GM18870 (cell line): Measurements from ENCODE around the gene CNTN2.

Experiments used
- ATAC-seq: cut with Tn5 transposase; IDR thresholded peaks from one replicate; pipeline ENCODE4 v1.9.1; 2021; ENCODE audit warnings: moderate library complexity; ENCODE audit not compliant: unreplicated experiment

The CNTN2 gene, protein sequence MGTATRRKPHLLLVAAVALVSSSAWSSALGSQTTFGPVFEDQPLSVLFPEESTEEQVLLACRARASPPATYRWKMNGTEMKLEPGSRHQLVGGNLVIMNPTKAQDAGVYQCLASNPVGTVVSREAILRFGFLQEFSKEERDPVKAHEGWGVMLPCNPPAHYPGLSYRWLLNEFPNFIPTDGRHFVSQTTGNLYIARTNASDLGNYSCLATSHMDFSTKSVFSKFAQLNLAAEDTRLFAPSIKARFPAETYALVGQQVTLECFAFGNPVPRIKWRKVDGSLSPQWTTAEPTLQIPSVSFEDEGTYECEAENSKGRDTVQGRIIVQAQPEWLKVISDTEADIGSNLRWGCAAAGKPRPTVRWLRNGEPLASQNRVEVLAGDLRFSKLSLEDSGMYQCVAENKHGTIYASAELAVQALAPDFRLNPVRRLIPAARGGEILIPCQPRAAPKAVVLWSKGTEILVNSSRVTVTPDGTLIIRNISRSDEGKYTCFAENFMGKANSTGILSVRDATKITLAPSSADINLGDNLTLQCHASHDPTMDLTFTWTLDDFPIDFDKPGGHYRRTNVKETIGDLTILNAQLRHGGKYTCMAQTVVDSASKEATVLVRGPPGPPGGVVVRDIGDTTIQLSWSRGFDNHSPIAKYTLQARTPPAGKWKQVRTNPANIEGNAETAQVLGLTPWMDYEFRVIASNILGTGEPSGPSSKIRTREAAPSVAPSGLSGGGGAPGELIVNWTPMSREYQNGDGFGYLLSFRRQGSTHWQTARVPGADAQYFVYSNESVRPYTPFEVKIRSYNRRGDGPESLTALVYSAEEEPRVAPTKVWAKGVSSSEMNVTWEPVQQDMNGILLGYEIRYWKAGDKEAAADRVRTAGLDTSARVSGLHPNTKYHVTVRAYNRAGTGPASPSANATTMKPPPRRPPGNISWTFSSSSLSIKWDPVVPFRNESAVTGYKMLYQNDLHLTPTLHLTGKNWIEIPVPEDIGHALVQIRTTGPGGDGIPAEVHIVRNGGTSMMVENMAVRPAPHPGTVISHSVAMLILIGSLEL

DNA sequence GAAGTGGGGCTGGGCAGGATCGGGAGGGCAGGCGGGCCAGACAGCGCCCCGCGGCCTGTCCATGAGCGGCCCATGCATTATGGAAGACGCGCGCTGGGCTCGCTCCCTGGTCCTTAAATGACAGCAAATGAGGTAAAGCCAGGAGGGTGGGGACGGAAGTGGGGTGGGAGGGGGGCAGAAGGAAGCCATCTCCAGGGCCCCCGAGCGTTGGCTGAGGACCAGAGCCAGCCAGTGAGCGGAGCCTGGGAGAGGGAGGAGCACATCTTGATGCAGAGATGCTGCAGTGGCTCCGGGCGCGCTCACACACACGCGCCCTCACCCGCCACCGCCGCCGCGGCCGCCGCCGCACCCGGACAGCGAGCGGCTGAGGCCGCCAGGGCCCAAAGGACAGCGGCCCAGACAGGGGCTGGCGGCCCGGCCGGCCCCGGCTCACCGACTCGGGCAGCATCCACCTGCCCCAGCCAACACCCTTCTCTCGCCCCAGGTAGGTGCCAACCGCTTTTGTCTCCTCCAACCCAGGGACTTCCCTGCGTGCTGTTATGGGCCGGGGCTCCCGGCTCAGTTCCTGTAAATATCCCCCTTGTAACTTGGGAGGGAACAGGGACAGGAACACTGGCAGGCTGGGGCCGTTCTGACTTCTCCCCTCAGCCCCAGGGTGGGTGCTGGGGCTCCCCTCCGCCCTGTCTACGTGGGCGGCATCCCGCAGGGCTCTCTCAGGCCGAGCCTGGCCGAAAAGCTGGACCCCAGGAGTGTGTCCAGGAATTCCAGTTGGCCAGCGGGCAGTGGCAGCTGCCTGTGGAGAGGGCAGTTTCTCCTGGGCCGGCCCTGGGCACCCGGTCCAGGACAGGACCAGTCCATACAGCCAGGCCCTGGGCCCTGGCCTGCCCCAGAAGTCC, at the start of gene CNTN2:
CNTN2 (plus strand) TSS at position 302 of the 896 bp plus-strand sequence. CDS start 9,974 bp downstream, outside the sequence.
- no peak for ATAC-seq

DNA sequence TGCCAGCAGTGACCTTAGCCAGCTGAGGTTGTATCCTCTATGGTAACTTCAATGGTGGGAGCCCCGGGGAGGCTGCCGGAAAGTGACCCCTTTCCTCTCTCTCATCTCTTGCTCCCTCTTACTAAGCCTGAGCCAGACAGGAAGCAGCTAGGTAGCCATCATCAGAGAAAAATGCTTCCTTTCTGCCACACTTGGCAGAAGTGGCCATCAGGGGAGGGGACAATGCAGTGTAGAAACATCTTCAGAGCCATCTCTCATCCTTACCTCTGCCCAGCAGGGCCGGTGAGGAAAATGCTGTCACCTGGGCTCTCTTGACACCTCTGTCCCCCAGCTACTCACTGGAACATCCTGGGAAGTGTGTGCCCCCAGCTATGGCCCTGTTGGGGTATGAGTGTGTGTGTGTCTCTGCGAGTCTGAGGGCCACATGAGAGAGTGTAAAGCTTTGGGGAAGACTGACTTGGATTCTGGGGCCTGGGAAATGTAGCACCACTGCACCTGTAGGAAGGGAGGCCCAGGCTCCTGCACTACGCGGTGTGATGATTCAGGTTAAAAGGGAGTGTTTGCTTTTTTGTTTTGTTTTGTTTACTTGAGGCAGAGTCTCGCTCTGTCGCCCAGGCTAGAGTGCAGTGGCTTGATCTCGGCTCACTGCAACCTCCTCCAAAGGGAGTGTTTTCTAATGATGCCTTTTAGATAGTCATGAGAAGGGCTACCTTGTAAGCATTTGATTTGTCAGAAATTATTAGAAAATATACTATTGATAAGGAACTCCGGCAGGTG, 48.7 kb upstream of the CNTN2 start:
- no peak for ATAC-seq

DNA sequence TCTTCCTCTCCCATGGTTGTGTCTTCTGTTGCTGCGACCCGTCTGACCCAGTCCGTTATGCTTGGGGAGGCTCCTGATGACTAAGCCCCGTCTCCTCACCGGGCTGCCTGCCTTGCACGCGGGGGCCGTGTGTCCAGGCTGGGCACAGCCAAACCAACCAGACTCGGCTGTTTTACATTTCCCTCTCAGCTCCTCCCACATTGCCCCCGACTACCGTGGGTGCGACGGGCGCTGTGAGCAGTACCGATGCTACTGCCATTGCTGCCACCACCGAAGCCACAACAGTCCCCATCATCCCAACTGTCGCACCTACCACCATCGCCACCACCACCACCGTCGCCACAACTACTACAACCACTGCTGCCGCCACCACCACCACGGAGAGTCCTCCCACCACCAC, 46.0 kb upstream of the CNTN2 start:
- no peak for ATAC-seq

DNA sequence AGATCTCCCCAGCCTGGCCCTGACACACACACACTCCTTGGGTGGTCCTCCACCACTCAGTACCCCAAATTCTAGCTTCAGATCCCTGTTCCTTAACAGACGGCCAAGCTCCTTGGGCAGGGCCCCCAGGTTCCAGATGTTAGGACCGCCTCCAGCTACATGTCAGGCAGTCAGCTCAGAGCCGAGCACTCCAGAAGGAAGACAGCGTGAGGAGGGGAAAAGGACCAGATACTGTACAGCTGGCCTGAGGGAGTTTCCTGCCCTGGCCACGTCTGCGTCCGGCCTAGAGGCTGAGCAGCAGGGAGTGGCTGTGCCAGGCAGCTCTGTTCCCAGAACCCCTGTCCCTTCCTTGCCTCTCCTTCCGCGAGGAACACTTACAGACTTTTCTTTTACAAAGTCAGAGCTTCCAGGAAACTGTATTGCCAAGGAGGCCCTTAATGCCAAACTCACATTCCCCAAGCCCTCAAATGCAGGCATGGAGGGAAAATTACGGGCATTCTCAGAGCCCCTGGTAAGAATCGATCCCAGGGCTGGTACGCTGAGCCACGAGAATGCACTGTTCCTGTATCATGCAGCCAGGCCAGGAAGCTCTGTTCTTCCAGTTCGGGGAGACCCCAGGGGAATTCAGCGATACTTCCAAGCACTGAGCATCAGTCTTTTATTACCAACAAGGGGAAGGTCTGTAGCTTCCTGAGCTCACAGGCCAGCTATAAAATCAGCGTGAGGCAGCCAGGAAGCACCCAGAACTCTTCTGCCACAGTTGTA, 45.2 kb upstream of the CNTN2 start:
- no peak for ATAC-seq

DNA sequence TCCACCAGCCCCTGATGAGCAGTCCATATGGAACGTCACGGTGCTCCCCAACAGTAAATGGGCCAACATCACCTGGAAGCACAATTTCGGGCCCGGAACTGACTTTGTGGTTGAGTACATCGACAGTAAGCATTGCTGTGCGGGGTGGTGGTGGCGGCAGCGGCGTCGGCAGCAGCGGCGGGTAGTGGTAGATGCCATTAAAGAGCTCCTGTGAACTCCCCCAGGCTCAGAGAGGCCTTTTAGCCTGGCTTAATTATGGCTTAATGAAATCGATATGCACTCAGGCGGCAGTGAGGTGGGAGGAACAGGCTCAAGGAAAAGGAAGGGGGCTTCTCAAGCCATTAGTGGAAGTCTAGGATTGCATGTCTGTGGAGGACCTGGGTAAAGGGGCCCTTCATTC, 41.9 kb upstream of the CNTN2 start:
- no peak for ATAC-seq

DNA sequence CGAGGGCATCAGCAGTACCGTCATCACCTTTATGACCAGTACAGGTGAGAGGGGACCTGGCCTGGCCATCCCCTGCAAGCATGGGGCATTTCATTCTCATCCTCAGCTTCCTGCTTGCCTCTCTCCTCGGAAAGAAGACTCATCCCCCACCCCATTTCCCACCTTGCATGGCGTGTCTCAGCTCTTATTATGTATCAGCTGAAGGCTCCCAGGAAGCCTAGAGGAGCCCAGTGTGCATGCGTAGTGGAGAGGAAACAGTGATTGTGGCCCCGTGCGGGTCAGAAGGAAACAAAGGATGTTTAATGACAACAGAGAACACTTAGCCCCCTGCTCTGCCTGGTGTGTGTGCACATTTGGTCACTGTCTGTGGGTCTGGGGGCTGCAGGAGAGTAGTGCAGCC, 40.3 kb upstream of the CNTN2 start:
- ATAC-seq, result no peak

DNA sequence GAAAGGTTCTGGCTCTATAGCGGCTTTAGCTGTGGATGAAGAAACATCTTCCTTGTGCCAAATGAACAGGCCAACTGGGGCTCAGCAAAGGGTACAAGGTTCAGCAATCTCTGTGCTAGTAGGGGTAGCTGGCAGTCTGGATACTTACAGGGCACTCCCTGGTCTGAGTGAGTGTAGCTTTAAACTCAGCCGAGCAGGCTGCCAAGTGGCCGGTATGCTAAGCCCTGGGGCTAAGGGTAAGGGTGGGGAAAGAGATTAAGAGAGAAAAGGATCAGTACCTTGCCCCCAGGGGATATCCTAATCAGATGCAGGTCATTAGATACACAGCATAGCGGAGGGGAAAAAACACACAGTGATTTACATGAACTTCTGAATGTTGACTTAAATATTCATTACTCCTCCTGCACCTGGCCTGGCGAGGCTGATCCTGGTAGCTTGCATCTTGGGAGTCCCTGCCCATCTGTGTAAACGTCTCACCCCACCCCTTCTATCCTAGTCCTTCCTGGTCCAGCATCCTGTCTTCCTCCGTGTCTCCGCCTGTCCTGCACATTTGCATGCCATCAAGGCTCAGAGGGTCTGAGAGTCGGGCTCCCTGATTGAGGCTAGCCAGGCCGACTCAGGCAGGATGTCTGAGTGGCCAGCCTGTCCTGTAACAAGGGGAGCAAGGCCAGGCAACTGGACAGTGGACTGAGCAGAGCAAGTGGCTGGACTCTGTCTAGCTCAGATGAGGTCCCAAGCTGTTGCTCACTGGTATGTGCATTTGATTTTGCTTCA, 39.5 kb upstream of the CNTN2 start:
- ATAC-seq, result no peak

DNA sequence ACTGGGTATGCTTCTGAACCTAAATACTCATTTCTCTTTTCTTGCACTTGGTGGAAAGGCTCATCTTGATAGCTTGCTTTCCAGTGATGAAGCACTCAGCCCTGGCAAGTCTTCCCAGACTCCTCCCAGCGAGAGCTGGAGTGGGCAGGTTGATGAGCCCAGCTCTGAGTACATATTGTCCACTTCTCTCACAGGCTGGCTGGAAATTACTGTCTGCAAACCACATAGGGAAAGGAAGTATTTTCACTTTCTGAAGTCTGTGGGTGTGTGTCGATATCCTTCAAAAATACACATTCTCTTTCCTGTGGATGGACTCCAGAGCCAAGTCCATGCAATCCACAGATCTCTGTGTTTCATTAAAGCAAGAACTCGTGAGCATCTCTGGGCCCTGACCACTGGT, 38.7 kb upstream of the CNTN2 start:
- no peak for ATAC-seq

DNA sequence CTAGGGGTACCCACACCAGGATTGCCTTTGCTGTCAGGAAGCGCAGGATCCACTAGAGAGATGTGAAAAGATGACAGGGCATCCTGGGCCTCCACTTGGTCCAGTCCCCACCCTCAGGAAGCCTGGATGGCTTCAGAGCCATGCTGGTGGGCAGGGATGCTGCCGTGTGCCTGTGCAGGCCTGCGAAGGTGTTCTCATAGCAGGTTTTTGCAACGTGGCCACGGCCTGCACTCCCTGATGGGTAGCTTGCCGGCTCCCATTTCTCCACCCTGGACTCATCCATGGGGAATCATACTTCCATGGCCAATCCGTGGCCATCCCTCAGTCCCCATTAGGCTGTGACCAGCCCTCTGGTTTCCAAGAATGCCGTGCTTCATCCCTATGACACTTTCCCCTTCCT, 34.1 kb upstream of the CNTN2 start:
- no peak for ATAC-seq

DNA sequence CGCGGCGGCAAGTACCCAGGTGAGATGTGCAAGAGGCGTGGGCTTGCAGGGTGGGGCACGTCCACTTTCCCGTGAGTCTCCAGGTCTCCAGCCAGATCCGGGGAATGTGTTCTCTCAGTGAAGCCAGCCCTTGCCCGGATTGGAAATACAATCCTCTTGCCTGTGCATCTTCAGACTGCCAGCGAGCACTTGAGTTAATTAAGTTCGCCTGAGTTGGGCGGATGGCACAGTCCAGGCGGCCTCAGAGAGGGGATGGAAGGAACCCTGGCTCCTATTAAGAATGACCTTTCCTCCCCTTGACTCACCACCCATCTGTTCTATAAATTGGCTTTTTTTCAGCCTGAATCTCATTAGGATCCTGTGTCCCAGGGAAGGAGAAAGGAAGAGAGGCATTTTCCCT, 33.3 kb upstream of the CNTN2 start:
- no peak for ATAC-seq

DNA sequence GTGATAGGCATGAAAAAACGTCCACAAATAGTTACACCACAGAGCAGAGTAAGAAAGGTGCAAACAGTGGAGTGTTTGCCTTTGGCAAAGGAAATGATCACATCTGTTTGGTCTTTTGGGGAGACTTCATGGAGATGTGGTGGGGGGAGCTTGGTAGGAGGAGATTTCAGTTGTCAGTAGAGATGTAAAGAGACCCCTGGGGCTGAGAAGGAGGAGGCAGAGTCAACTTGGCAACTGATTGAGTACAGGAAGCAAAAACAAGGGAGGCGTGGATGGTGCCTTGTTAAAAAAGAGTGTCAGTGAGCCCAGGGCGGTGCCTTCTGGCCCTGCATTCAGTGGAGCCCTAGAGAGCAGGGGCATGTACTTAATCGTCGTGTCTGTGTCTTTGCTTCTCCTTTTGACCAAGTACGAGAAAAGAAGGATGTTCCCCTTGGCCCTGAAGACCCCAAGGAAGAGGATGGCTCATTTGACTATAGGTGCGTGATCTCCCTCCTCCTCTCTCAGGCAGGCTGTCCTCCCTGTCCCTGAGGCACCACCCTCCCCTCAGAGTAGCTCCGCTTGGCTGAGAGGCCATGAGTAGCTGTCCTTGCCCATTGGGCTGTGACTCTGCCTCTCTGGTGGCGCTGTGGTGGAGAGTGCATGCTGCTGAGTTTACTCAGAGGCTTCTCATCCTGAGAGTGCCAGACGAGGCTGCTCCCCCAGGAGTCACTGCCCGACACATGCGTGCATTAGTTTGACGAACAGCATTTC, 30.4 kb upstream of the CNTN2 start:
- no peak for ATAC-seq

DNA sequence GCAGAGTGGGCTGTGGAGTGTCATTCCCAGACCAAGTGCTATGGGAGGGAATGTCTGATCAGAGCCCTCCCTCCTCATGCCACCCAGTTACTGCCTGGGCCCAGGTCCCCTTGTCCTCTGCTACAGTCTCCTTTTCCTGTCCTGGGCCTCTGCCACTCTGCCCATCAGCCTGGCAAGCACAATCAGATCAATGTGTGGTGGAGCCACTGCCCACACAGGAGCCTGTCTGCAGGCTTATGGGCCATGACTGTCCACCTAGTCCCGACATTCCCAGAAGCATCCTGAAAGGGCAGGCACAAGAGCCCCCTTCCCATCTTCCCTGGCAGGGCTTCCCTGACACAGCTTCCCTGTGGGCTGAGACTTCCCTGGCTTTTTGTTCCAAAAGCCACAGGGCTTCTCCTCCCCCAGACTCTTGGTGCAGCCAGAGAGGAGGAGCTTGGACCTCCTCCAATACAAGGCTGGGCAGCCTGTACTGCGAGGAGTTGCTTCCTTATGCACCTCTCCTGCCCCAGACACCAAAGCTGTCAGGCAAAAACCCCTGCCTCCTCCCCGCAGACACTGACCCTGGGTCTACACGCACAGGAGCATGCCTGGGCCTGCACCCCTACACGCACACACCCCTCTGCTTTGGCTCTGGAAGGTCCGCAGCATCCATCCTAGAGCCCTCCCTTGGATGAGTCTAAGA, 29.2 kb upstream of the CNTN2 start:
- no peak for ATAC-seq

DNA sequence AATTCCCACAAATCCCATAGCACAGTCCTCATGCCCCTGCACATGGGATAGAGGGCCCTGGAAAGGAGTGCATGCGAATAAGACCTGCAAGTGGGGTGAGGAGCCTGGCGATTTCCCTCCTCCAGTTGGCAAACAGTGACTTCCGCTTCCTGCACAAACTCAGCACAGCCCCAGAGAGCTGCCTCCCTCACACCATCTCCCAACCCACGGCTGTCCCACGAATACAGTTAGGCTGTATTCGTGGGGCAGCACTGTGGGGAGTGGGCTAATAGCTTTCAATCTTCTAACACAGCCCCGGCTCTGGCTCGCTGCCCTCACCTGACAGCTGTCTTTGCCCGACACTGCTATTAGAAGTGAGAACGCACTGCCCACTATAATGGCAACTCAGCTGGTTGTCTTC, 28.2 kb upstream of the CNTN2 start:
- ATAC-seq, result no peak

DNA sequence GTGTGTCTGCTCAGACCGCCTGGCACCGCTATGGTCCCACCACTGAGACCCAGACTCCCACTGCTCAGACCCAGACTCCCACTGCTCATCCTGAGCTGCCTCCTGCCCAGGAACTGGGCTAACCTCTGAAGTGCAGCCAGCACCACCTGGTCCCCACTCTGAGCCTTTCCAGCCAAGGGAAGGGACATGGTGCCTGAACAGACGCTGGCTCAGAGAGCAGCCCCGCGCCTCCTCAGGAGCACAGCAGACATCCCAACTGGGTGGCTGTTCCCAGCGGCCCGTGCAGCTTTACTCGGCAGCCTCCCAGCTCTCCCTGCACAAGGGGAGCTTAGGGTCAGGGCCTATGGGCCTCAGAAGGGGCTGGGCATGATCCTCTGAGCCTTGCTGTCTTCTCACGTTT, 27.8 kb upstream of the CNTN2 start:
- ATAC-seq, result no peak

DNA sequence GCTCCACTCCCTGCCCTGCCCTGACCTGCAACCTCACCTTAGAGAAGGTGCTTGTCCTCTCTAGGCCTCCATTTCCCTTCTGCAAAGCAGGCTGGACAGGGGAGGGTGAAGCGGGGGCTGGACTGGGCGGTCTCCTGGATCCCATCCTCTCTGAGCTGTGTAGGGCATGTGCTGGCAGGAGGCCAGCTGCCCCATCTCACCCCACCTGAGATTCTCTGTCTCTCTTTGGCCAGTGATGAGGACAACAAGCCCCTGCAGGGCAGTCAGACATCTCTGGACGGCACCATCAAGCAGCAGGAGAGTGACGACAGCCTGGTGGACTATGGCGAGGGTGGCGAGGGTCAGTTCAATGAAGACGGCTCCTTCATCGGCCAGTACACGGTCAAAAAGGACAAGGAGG, 26.9 kb upstream of the CNTN2 start:
- ATAC-seq, result no peak

DNA sequence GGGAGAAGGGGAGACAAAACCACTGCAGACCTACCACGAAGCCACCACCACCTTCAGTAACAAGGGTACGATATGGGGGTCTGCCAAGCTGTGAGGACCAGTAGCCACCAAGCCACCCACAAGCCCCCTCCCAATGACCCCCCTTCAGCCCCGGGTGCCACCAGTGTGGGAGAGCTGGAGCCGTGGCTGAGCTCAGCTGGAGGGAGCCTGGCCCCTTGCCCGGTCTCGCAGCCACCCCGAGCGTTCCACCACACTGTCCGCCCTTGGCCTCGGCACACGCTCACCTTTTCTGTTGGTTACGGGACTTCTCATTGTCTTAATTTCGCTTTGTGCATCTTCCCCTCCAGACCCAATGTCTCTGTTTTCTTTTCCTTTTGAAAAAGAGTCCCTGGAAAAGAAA, 26.4 kb upstream of the CNTN2 start:
- no peak for ATAC-seq

DNA sequence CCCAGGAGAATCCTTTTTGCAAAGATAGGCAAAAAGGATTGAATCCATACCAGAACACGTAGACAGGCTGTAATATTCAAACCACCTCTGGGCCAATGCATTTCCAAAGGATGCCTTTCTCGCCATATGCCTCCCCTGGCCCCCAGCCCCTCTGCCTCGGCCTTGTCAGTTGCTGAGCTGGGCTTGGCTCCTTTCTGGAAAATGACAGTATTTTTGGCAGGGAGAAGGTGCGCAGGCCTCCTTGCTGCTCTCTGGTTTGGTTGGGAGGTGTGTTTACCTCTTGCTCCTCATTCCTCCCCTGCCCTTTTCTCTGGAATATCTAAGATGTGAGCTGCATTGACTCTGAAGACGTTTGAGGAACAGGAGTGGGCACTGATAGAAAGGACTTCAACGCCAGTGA, 26.0 kb upstream of the CNTN2 start:
- ATAC-seq, result no peak
